ENCODE measurements around the gene RNASEH2A.
A peak's percentile ranks its signal among the peaks of the same experiment; 100 is the strongest.

The RNASEH2A gene

DNA sequence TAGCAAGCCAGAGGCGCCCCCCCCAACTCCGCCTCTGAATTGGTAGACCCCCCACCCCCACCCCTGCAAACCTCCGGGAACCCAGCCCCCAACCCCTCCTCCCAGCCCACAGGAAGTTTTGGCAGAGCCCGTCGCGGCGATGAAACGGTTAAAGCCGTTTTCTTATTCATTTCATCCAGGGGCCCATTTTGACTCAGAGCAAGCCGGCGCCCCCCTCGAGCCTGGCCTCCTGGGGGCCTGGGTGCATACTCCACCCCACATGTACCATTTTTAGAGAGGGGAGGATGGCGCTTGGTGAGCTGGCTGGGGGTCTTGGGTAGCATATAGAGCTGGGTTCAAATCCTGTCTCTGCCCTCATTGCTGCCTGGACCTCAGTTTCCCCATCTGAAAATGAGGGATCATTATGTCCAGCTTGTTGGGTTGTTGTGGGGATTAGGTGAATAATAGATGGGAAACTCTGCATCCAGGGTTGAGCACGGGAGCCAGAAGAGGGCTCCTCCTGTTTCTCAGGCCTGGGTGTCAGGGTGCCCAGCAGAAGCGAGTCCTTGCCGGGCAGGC lies 23.0 kb upstream of the RNASEH2A start:
- DNase-seq (ENCODE audit: low spot score) = no peak

- no peak for DNase-seq (ENCODE audit: low spot score)
Measured at GRCh38 chr19:12783849-12784393, 22.5 kb upstream of the RNASEH2A start.

- peak; percentile 60 for DNase-seq (ENCODE audit: low spot score)
Measured at GRCh38 chr19:12784394-12784870, 22.0 kb upstream of the RNASEH2A start.

DNA sequence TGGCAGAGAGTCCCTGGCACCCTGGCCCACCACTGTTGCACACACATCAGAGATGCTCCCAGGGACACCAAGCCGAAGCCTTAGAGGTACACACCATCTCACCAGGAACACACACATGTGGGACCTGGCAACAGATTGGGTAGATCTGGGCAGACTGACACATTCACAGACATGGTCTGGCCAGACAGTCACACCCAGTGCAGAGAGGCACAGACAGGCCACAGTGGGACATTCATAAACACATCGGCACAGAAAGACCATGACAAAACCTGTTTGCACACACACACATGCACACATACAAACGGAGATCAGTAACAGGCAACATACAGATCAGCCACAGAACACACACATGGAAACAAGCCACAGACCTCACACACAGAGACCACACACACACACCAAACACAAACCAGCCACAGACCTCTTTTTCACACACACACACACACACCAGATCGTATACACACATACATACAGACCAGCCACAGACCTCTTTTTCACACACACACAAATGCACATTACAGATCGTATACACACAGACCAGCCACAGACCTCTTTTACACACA lies 21.4 kb upstream of the RNASEH2A start:
- DNase-seq (ENCODE audit: low spot score) = no peak

DNA sequence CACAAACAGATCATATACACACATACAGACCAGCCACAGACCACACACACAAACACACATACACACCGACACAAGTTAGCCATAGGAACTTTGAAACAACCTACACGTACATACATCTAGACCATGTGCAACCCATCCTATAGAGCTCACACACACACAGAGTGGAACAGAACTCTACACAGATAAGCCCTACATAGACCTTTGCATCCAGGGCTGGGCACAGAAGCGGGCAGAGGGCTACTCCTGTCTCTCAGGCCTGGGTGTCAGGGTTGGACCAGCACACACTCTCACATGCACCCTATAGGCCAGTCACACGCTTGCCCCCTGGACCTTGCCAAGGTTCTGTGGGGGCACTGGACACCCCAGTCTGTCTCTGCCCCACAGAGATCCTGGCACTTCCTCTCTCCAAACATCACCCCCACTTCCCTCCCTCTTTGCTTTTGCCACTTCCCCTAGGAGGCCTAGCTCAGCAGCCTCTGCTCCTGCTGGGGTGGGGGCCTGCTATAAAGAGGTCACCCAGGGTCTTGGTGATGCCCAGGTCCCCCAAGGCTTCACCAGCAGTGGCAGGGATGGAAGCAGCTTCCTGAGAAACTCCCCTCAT lies 20.9 kb upstream of the RNASEH2A start:
- no peak for DNase-seq (ENCODE audit: low spot score)

DNA sequence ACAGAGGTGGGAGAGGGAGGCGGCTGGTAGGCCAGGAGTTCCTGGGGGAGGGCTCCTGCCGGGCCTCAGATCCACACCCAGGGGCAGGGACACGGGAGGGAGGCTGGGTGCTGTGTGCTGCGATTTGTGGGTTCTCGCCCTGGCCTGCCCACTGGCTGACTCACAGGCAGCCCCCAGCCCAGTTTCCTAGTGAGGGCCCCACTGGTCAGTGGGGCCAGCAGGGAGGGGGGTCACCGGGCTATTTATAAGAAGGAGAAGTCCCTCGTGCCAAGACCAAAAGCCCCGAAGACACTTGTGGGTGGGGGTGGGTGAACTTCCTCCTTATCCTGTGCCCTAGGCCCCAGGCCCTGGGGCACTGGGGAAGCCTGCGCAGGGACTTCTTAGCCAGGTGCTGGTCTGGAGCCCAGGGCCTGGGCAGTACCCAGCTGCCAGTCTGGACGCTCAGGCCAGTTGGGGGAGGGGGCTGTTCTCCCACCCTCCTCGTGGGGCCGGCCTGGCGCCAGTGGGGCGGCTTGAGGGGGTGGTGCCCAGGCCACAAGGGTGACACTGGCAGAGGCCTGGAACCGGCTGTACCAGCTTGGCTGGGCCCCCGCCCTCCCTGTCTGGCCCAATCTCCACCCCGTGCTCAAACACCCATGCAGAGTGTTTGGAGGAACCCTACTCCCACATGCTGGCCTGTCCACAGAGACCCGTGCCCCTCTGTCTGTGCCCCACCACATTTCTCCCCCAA lies 20.1 kb upstream of the RNASEH2A start:
- DNase-seq (ENCODE audit: low spot score) = no peak

- no peak for DNase-seq (ENCODE audit: low spot score)
Measured at GRCh38 chr19:12786952-12787351, 19.4 kb upstream of the RNASEH2A start.

- no peak for DNase-seq (ENCODE audit: low spot score)
Measured at GRCh38 chr19:12787458-12787857, 18.9 kb upstream of the RNASEH2A start.

GRCh38 chr19:12788042-12788681 lies 18.2 kb upstream of the RNASEH2A start:
- DNase-seq (ENCODE audit: low spot score) = no peak

DNA sequence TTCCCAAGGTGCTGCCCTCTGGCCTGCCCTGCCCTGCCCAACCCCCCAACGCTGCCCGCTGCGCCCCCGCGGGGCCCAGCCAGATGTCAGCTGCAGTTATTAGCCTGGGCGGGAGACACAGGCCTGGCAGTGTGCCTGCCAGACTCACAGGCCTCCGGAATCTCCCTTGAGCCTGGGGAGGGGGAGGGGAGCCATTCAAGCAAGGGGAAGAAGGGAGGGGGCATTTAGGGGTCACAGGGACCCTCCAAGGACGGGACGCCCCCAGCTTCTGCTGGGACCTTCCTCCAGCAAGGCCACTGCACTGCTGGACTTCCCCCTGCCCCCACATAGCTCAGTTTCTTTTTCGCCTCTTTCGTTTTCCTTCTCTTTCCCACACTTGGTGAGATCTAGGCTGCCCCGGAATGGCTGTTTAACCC lies 17.7 kb upstream of the RNASEH2A start:
- peak; percentile 75 for DNase-seq (ENCODE audit: low spot score)

DNA sequence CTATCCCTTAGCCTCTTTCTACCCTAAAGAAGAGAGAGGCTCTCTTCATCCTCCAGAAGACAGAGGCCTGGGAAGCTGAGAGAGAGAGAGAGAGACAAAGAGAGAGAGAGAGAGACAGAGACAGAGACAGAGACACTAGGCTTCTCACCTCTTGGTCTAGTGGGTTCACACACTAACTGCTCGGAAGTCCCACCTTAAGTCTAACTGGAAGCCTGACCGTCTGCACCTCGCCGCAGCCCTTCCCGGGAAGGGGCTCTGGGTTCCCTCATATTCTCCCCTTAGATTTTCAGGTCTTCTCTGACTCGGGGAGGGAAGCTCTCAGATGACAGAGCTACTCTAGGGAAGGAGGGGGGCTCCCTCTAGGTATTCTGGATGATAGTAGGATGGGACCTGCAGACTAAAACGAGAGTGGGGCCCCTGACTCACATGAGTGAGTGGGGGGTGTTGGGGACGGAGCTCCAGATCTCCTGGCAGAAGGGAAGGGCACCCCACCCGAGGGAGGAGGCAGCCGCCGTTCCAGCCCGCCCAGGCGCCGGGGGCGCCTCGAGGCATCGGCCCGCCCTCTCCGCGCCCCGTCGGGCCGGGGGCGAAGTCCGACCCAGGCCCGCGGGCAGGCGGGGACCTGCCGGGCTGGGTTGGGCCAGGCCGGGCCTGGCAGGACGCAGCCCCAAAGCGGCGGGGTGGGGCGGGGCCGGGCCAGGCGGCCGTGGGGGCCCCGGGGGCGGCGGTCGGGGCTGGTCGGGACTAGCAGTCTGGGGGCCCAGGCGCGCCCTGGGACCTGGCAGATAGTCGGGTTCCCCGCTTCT lies 17.1 kb upstream of the RNASEH2A start:
- DNase-seq (ENCODE audit: low spot score) = peak; percentile 29

DNA sequence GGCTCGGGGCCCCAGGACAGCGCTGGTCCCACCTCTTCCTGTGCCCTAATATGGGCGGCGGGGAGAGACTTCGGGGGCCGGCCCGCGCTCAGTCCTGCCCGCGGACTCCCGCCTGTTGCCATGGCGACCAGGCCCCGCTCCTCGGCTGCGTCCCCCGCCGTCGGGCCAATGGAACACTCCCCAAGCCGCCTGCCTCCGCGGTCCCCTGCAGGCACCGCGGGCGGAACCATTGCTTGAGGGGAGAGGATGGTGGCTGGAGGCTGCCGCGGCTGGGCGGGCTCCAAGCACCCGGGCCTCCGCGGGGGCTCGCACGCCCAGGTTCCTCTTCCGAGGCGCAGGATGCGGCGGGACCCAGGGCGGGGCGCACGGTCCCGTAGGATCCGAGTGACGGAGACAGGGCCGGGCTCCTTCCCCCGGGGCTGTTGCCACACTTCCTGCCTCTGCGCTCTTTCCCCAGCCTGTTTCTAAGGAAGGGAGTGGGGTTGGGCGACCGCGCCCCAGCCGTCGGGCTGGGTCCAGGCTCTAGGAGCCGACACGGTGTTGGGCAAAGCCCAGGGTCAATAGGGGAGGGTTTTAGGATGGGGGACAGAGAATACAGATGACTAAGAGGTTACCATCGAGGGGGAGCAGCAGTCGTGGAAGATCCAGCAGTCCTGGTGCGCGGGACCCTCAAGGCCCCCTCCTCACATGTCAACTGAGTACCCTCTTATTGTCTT lies 16.3 kb upstream of the RNASEH2A start:
- peak; percentile 96 for DNase-seq (ENCODE audit: low spot score)

- DNase-seq (ENCODE audit: low spot score) = no peak
Measured at GRCh38 chr19:12790628-12791344, 15.6 kb upstream of the RNASEH2A start.

GRCh38 chr19:12791345-12792050 lies 14.9 kb upstream of the RNASEH2A start, which contains the start of gene JUNB:
JUNB (plus strand) TSS chr19:12791486; CDS start chr19:12791772, 286 bp downstream.
- peak; percentile 98 for DNase-seq (ENCODE audit: low spot score)

GRCh38 chr19:12792051-12792852 lies 14.1 kb upstream of the RNASEH2A start:
- DNase-seq (ENCODE audit: low spot score) = peak; percentile 27

- no peak for DNase-seq (ENCODE audit: low spot score)
Measured at GRCh38 chr19:12792853-12793289, 13.5 kb upstream of the RNASEH2A start.

DNA sequence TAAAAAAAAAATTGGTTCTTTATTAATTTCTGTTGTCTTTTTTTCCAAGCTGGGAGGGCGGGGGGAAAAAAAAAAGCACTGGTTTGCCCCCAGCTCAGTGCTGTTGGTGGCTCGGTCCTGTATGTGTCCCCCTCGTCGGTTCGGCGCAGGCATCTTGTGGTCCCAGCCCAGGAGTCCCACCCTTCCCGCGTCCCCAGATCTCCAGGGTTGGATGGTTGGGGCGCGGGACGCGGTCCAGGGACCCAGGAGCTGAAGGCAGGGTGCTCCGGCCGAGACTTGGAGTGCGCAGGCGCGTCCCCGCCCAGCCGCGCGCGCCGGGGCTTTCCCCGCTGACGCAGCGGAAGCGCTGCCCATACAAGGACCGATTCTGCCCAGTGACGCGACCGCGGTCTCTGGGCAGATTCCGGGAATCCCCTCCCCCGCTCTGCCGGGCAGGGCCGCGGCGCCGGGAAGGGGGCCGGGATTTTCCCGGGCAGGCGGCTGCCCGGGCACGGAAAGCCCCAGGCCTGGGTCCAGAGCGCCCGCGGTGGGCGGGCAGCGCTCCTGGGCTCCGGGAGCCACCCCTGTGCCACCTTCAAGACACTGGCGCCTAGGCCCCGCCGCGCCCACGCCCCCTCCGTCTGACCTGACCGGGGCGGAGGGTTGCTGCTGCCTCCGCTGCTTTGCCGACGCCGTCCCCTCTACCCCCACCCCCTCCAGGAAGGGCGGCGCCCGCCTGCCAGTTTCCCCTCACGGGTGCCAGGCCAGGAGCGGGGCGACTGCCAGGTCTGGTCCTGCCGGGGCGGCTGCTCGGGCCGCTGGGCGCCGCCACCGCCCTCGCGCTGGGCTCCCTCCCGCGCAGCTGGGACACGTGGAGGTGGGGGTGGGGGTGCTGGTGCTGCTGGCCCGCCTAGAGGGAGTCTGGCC lies 12.8 kb upstream of the RNASEH2A start:
- DNase-seq (ENCODE audit: low spot score) = peak; percentile 97

All from hepatic stellate cell (primary cell).